GM12873 (cell line): ENCODE results near the gene PRKCI.

Source experiments
- TF ChIP-seq, protein P1 (sequence below): IDR thresholded peaks from 2 replicates; pipeline ENCODE4 v1.5.1; 2012; ENCODE audit warnings: low read depth, mild to moderate bottlenecking, moderate library complexity, low read length, control low read depth; ENCODE audit not compliant: insufficient read depth; ENCODE audit errors: missing control alignments

Gene PRKCI

DNA sequence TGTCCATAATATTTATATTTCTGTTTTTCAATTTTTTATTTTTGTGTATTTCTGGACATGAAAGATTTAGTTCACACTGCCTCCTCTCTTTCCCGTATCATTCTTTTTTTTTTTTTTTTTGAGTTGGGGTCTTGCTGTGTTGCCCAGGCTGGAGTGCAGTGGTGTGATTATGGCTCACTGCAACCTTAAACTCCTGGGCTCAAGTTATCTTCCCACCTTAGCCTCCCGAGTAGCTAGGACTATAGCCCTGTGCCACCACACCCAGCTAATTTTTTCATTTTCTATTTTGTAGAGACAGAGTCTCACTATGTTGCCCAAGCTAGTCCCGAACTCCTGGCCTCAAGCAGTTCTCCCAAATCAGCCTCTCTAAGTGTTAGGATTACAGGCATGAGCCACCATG, 53.6 kb downstream of the PRKCI start:
- TF ChIP-seq, protein P1, sequence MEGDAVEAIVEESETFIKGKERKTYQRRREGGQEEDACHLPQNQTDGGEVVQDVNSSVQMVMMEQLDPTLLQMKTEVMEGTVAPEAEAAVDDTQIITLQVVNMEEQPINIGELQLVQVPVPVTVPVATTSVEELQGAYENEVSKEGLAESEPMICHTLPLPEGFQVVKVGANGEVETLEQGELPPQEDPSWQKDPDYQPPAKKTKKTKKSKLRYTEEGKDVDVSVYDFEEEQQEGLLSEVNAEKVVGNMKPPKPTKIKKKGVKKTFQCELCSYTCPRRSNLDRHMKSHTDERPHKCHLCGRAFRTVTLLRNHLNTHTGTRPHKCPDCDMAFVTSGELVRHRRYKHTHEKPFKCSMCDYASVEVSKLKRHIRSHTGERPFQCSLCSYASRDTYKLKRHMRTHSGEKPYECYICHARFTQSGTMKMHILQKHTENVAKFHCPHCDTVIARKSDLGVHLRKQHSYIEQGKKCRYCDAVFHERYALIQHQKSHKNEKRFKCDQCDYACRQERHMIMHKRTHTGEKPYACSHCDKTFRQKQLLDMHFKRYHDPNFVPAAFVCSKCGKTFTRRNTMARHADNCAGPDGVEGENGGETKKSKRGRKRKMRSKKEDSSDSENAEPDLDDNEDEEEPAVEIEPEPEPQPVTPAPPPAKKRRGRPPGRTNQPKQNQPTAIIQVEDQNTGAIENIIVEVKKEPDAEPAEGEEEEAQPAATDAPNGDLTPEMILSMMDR, result no peak

DNA sequence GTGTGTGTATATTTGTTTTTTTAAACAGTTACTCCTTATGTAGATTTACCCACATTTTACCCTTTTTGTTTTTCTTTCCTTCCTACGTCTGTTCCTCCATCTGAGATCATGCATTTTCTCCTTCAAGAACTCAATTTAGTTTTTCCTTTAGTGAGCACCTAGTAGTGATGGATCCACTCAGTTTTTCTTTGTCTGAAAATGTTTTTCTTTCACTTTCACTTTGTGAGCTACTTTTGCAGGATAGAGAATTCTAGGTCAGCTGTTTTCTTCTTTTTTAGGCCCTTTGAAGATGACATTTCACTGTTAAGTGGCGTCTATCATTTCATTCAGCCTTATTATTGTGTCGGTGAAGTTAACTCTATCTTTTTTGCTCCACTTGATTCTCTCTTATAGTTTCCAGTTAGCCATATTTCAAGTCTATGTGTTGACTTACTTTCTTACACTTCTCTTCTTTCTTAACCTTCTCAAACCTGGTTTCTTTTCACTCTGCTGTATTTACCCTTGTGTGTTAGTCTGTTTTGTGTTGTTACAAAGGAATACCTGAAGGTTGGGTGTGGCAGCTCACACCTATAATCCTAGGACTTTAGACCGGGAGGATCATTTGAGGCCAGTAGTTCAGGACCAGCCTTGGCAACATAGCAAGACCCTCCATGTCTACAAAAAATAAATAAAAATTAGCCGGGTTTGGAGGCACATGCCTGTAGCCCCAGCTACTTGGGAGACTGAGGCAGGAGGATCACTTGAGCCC, 55.8 kb downstream of the PRKCI start:
- TF ChIP-seq, protein P1, result no peak

DNA sequence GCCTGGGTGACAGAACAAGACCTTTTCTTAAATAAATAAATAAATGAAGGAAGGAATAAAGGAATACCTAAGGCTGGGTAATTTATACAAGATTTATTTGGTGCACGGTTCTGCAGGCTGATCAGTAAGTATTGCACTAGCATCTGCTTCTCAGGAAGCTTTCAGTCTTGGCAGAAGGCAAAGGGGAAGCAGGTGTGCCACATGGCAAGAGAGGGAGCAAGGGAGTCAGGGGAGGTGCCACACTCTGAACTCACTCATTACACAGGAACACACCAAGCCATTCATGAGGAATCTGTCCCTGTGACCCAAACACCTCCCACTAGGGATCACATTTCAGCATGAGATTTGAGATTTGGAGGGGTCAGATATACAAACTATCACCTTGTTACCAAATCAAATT, 56.4 kb downstream of the PRKCI start:
- TF ChIP-seq, protein P1, result no peak

DNA sequence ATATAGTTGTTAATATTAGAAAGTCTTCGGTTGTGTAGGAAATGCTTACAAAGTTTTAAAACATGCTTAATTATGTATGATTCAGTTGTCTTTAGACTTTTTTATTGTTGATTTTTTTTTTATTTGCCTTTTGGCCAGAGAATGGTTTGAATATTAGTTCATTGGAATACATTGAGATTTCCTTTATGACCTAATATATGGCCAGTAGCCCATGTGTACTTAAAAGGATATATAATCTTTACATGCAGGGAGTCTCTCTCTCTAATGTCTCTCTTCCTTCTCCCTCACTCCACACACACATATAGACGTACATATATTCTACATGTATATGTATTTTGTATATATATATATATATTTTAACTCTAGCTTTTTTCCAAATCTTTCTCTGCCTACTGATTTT, 68.0 kb downstream of the PRKCI start:
- TF ChIP-seq, protein P1, result no peak

DNA sequence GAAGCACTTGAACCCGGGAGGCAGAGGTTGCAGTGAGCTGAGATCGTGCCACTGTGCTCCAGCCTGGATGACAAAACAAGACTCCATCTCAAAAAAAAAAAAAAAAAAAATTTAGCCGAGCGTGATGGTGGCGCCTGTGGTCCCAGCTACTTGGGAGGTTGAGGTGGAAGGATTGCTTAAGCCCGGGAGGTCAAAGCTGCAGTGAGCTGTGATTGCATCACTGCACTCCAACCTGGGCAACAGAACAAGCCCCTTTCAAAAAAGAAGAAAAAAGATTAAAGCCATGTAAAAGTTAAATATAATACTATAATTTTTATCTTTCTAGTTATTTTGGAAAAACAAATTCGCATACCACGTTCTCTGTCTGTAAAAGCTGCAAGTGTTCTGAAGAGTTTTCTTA, 73.4 kb downstream of the PRKCI start:
- TF ChIP-seq, protein P1, result no peak

DNA sequence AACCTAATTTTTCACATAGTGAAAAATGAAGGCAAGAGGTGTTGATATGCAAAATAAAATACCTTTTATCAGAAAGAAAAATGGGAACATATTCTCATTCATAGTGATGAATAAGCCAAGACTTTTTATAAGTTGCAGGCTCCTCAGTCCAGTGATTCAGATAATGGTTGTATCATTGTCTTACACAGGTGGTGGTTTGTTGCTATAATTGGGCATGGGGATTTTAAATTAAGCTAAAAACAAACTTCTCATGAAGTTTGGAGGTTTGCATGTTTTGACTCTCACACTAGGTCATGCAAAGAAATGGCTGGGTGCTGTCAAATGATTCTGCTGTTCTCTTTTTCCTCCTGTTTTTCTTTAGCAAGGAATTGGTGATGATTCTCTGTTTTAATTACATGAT, 74.5 kb downstream of the PRKCI start:
- TF ChIP-seq, protein P1, result no peak

DNA sequence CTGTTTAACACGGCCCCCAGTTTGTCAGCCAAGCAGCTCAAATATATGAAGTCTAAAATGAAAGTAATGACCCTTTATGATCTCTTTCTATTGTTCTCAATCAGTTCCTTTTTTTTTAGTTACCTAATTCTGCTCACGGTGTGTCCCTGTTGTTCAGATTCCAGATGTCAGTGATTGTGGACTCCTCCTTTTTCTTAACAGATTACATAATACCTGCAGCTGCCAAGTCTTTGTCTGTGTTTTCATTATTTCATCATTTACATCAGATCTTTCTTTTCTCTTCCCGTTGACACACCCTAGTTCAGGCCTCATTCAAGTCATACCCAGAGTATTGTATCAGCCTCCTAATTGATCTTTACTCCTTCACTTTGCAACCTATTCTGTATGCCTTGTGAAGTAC, 79.2 kb downstream of the PRKCI start:
- TF ChIP-seq, protein P1, result no peak
